Ovary (tissue), 3 donors: ENCODE measurements around the gene DMWD.

Source experiments
- CTCF ChIP-seq, 3 donors: fragments of 450-650 bp in 2 of 3; fragments of 200-600 bp in 1 of 3; IDR thresholded peaks; one replicate each; pipeline versions ENCODE4 v1.5.1 to v1.8.0; 2016 to 2022; ENCODE audit warnings: antibody characterized with exemption in 3 of 3, mild to moderate bottlenecking in 1 of 3
- POLR2A ChIP-seq: fragments of 450-650 bp; IDR thresholded peaks from one replicate; pipeline ENCODE4 v1.6.1; 2017; ENCODE audit warnings: antibody characterized with exemption, mild to moderate bottlenecking, moderate library complexity
- donor health status: DM: no; HTN: no; CAD: no.

- TF ChIP-seq CTCF (IDR thresholded peaks at IDR 0.05) = no peak
- no peak for TF ChIP-seq POLR2A
Observed at GRCh38 chr19:45789035-45789786, 3.4 kb downstream of the DMWD start.
